Measurements from ENCODE around the gene PLA2R1.

Gene PLA2R1

DNA sequence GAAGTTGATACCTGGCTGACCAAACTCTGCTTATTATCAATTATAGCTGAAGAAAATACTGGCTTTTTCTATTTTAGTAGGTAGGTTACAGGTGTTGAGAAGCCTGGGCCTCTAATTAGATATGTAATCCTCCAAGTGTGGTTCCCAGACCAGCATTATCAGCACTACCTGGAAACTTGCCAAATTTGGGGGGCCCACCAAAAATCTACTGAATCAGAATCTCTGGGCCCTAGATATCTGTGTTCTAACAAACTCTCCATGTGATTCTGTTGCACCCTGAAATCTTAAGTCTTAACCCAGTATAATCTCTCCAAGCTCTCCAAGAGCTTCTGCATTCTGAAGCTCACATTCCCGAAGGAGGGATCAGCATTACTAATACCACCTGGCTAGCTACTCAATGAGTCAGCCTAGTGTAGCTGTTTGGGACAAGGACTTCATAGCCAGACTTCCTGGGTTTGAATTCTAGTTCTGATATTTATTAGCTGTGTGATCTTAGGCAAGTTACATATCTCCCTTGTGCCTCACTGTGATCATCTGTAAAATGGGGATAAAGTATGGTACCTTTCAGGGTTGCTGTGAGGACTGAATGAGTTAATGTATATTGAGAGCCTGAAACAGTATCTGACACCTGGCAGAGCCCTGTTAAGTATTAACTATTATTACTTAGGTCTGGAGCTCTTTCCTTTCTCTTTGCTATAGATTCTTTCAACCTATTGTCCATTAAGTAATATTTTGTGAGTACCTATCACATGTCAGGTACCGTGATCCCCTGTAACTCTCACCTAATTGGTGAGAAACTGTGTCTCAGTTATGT is 170.3 kb downstream of the PLA2R1 start:
- DNase-seq = peak; percentile 70

DNA sequence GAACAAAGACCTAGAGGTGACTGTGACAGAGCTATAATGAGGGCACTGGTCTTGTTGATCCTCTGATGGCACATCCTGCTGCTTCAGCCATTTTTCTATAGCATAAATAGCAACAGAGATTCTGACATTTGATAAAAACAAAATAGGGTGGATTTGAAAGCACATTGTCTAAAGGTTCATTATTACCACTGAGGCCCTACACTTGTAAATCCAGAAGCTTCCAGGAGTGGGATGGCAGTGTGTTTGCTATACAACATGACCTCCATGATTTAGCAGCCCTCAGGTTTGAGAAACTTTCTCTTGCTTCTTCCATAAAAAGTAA is 171.2 kb downstream of the PLA2R1 start:
- DNase-seq = no peak

DNA sequence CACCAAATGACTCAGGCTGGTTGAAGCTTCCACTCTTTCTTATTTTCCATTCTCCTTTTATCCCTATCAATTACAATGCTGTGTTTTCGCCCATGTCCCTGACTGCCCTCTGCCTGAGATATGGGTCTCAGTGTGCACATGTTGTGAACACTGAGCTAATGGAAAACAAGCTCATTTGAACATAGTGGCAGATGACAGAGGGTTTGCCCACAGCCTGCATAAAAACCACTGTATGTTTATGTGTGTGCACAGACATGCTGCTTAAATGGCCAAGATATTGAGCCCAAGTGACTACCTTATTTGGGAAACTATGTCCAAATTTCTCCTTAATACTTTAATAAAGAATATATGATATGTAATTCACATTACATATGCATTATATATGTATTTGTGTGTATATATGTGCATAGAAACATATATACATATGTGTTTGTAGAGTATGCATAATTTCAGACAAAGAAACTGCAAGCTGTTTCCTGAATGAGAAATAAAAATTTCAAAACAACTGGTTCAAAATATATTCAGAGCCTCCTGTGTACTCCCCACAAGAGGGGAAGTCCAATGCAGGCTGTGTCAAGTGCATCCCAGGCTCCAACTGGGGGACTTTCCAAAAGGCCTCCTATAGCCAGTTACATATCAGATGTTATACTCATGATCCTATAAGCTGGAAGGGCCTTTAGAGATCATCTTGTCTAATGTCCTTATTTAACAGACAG is 171.7 kb downstream of the PLA2R1 start:
- DNase-seq = no peak

DNA sequence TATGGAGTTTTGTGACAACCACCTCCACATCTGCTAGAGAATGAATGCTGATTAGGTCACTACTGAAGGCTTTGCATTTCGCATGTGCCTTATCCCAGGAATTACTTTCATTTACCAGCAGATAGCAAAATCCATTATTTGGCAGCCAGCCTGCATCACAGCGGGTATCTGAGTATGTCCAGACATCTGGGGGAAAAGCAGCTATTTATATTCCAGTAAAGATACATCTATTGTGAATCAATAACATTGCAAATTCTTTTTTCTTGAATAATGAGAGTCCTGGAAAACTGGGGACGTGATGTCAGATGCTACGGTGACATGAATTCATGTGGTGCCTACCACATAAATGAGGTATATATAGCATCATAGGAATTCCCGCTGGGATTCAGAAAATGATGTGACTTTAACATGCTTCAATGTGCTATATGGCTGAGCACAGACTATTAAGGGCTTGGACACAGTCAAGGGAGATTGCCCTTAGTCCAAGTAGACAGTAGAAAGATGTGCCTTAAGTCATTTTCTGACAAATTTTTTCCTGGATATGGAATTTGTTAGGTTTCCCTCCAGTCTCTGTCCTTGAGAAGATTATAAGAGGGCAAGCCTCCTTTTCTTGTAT is 180.2 kb downstream of the PLA2R1 start:
- DNase-seq = no peak
